Coronary artery (tissue), 2 donors: ENCODE measurements around the gene CTNNBL1.
A peak's percentile ranks its signal among the peaks of the same experiment; 100 is the strongest.

Source experiments
- DNase-seq: peaks from one replicate; pipeline ENCODE4 v3.0.0-alpha.2; 2017; ENCODE audit warnings: low spot score
- H3K27ac ChIP-seq, 2 donors: fragments of 200-600 bp; sonication (generic); one replicate each; pipeline ENCODE4 v1.5.1; 2016 to 2019
- H3K4me3 ChIP-seq: fragments of 200-600 bp; sonication (generic); 2 replicates; pipeline ENCODE4 v1.5.1; 2016; ENCODE audit warnings: mild to moderate bottlenecking, moderate library complexity
- TF ChIP-seq, protein P1 (sequence below): fragments of 200-600 bp; sonication (generic); IDR thresholded peaks from one replicate; pipeline ENCODE4 v1.5.1; 2019; ENCODE audit warnings: antibody characterized with exemption

The CTNNBL1 gene

DNA sequence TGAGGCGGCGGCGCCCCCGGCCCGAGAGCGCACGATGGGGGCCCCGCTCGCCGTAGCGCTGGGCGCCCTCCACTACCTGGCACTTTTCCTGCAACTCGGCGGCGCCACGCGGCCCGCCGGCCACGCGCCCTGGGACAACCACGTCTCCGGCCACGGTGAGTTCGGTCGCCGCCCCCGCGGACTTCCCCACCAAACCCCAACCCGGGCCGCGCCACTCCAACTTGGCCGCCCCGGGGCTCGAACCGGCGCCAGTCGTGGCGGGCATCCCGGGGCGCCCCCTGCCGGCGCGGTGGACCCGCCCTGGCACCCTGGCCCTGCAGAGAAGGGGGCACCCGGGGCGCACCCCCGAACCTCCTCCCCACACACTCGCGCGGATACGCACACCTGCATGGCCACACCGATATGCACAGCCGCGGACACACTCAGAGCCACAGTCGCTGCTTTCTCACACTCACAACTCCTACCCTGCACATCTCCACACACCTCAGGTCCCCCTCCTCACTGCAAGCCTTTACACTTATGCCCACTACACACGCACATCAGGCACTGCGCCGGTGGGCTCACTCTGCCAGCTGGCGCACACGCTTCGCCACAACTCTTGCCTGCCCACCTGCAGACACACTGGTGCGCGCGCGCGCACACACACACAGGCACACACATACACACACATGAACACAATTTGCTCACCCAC is 209.6 kb downstream of the CTNNBL1 start:
- Histone ChIP-seq H3K27ac (no peak overlapping the region), H3K4me3 (peak overlapping the region; percentile 69)
- DNase-seq = no peak
- TF ChIP-seq, protein P1, sequence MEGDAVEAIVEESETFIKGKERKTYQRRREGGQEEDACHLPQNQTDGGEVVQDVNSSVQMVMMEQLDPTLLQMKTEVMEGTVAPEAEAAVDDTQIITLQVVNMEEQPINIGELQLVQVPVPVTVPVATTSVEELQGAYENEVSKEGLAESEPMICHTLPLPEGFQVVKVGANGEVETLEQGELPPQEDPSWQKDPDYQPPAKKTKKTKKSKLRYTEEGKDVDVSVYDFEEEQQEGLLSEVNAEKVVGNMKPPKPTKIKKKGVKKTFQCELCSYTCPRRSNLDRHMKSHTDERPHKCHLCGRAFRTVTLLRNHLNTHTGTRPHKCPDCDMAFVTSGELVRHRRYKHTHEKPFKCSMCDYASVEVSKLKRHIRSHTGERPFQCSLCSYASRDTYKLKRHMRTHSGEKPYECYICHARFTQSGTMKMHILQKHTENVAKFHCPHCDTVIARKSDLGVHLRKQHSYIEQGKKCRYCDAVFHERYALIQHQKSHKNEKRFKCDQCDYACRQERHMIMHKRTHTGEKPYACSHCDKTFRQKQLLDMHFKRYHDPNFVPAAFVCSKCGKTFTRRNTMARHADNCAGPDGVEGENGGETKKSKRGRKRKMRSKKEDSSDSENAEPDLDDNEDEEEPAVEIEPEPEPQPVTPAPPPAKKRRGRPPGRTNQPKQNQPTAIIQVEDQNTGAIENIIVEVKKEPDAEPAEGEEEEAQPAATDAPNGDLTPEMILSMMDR = no peak

DNA sequence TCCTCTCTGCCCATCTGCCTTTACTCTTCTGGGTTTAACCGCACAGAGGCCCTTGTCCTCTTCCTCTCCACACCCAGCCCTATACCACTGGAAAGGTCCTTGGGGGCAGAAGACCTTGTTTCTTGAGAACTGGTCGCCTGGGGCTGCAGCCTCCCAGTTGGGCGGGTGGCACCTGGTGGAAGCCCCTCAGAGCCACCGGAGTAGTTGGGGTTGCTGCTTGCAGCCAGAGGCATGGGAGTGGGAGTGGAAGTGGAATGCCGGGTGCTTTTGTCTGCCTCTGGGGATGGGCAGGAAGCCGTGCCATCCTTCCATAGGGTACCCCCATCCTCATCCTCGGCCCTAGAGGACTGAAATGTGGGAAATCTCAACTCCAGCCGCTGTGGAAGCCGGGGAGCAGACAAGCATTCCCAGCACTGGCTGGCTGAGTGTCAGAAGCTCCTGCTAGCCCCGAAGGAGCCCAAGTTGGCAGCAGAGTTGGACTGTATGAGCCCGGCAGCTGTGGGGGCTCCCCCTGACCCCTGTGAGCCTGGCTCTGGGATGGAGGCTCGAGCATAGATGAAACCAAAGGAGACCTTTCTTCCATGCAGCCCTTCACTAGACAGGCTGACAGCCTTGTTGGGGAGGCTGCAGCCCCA is 210.3 kb downstream of the CTNNBL1 start:
- TF ChIP-seq, protein P1 = no peak
- Histone ChIP-seq H3K27ac (no peak overlapping the region), H3K4me3 (no peak overlapping the region)
- DNase-seq = no peak

DNA sequence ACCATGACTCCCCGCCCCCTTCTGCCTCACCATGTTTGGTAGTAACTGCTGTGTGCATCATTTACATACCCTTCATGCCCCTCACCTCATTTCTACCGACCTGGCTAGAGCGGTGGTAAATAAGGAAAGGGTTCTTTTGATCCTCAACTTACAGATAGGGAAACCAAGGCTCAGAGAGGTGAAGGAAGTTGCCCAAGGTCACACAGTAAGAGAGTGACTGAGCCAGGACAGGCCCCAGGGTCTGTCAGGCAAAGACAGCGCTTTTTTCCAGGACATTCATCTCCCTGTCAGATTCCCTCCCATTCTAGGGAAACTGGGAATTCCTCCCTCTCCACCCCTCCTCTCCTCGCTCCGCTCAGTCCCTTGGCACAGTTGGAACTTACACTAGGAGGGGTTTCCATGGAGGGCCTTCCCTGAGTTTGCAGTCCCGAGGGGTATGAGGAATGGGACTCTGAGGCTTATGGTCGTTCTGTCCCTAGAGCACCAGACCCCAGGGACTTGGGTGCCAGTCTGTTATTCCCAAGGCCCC is 211.1 kb downstream of the CTNNBL1 start:
- DNase-seq = no peak
- Histone ChIP-seq H3K4me3 (no peak overlapping the region), H3K27ac (no peak overlapping the region)
- TF ChIP-seq, protein P1 = no peak

DNA sequence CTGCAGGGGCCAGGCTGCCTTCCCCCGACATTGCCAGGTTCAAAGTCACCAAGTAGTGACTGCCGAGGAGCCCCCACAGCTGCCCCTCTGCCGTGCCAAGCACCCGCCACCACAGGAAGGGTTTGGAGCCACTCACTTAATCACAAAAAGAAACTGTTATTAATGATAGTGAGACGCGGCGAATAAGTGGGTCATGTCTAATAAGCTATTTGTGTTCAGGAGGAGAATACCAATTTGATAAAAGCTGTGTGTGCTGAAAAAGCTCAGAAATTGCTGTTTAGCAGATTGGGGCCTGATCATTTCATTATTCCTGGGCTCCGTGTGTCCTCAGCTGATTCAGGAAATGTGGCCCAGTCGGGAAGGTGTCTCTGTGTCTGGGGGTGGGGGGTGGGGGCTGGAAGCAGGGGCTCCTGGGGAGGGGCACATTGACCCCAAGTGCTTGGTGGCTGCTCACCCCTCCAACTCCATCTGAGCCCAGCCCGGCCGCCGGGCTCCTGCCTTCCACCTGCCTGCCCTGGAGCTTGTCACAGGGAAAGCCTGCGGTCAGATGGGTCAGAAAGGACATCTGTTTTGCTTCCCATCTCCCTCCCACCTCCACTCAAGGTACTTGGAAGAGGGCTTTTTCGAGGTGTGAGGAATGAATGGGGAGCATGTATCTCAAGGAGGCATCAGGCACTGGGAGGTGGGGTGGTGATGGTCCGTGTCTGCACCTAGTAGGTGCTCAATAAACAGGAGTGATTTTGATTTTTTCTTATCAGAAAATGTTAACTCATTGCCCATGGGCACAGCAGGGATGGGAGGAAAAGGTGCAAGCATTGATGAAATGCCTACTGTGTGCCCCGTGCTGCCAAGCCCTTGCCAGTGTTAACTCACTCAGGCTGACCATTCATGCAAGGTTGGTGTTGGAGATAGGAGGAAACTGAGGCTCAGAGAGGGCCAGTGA is 212.1 kb downstream of the CTNNBL1 start:
- no peak for DNase-seq
- H3K27ac ChIP-seq = no peak overlapping the region
- H3K4me3 ChIP-seq = no peak overlapping the region
- TF ChIP-seq, protein P1 = no peak

DNA sequence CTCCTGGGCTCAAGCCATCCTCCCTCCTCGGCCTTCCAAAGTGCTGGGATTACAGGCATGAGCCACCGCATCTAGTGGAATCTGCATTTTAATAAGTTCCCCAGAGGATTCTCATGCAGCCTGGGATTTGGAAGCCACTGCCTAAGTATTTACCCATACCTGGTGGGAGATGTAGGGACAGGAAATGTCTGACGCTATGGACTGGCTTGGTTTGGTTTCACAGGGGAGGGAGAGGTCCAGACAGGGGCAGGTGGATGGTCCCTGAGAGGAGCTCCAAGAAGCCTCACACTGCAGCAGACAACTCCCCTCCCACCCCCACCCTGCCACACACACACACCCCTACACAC is 213.5 kb downstream of the CTNNBL1 start:
- no peak overlapping the region for H3K27ac ChIP-seq
- no peak for DNase-seq
- TF ChIP-seq, protein P1 = no peak
- H3K4me3 ChIP-seq = no peak overlapping the region

DNA sequence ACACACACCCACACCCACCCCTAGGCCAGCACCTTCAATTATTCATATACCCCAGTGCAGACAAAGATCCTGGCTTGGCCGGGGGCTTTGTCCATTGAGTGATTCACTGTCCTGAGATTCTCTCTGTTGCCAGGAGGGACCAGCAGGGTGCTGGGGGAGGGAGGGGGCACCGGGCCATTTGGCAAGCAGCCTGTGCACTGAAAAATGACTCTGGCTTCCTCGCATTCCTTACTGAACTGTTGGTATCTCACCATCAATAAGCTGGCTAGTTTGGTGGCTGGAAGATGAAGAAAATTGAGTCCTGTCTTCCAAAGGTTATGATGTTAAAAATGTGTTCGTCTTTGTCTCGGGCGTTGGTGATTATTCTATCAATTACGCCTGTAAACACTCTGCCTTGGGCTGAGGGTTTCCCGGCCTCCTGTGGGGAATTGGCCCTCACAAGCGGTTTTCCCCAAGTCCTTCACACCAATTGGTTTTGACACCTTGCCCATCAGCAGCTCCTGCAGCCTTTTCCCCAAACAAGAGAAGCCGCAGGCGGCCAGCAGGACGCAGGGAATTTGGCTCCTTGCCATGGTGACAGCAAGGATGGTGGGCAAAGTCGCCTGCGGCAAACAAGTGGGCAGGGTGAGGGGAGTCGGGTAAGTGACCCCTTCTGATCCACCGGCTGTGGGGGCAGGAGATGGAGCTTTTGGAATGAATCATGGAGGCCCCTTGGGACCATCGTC is 214.0 kb downstream of the CTNNBL1 start:
- TF ChIP-seq, protein P1 = no peak
- Histone ChIP-seq H3K4me3 (no peak overlapping the region), H3K27ac (no peak overlapping the region)
- no peak for DNase-seq
